ENCODE measurements around the gene MYO10. TPM values are rescaled to one million over a fixed set of nuclear protein-coding genes. Genes with fewer than 3 reads are reported as not detected.
"Not testable (repeated sequence)": the region's sequence is repeated elsewhere in the genome, so short reads cannot be mapped to it uniquely, and the experiment has no call there.

MYO10 gene
- polyA plus RNA-seq, 3 donors: 0.23 to 1.1 (median 0.35) TPM

DNA sequence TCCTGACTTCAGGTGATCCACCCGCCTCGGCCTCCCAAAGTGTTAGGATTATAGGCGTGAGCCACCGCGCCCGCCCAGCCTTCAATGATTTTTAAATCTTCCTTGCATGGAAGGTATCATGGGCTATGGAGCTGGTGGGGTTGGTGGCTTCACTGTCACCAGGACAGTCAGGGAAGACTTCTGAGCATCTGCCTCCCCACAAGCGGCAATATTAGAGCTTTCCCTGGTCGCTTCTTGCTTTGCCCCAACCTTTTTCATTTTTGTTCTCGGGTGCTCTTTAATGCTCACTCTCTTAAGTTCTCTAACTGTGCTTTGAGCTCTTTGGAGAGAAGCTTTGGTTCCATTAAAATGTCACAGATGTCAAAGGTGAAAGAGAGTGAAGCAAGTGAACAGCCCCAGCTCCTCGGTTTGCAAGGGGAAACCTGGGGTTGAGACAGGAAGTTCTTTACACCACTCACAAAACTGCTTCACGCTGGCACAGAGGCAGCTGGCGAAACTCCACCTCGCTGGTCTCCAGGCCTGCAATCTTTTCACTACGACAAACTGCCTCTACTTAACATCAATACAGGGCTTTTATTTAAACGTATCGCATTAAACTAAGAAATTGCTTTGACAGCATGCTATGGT is 176.8 kb downstream of the MYO10 start:
- Mint-ChIP-seq H3K9me3 (no peaks in the 10 kb centered on the region), H3K4me1 (peaks cover 6% of the 10 kb centered on the region), H3K36me3 (peaks cover 3 to 25% of the 10 kb centered on the region in 2 donors), H3K4me3 (no peak overlapping the region), H3K27ac (peak overlapping the region in 1 of 7 donors; percentile 13), H3K27me3 (ENCODE audit: low read depth in 3 of 3) (no peaks in the 10 kb centered on the region)
- TF ChIP-seq, protein P1, sequence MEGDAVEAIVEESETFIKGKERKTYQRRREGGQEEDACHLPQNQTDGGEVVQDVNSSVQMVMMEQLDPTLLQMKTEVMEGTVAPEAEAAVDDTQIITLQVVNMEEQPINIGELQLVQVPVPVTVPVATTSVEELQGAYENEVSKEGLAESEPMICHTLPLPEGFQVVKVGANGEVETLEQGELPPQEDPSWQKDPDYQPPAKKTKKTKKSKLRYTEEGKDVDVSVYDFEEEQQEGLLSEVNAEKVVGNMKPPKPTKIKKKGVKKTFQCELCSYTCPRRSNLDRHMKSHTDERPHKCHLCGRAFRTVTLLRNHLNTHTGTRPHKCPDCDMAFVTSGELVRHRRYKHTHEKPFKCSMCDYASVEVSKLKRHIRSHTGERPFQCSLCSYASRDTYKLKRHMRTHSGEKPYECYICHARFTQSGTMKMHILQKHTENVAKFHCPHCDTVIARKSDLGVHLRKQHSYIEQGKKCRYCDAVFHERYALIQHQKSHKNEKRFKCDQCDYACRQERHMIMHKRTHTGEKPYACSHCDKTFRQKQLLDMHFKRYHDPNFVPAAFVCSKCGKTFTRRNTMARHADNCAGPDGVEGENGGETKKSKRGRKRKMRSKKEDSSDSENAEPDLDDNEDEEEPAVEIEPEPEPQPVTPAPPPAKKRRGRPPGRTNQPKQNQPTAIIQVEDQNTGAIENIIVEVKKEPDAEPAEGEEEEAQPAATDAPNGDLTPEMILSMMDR (IDR thresholded peaks at IDR 0.05): no peak
- Histone ChIP-seq H3K9ac (ENCODE audit: insufficient read depth, low read length, poor library complexity, severe bottlenecking) (no peak overlapping the region), H4K20me1 (ENCODE audit: insufficient read depth, low read length) (no peaks in the 10 kb centered on the region), H2AFZ (ENCODE audit: insufficient read depth, low read depth, low read length, poor library complexity, severe bottlenecking) (peak overlapping the region; percentile 15), H3K79me2 (ENCODE audit: insufficient read depth, low read length) (no peaks in the 10 kb centered on the region), H3K27me3 (ENCODE audit: control insufficient read depth in 2 of 2, insufficient read depth in 2 of 2, low read length in 2 of 2) (no peaks in the 10 kb centered on the region), H3K4me1 (ENCODE audit: control insufficient read depth in 1 of 2, insufficient read depth in 2 of 2, low read length in 2 of 2) (no peaks in the 10 kb centered on the region), H3K4me2 (replicated peaks; ENCODE audit: extremely low read depth, low read length, poor library complexity, severe bottlenecking) (no peak overlapping the region), H3K9me3 (replicated peaks in 1 of 2; ENCODE audit: control insufficient read depth in 1 of 2, insufficient read depth in 1 of 2, low read length in 2 of 2) (no peaks in the 10 kb centered on the region), H3K36me3 (replicated peaks in 1 of 2; ENCODE audit: control insufficient read depth in 1 of 2, insufficient read depth in 2 of 2, low read length in 2 of 2) (no peaks in the 10 kb centered on the region), H3K27ac (ENCODE audit: low read depth in 1 of 2, low read length in 2 of 2) (no peak overlapping the region), H3K4me3 (replicated peaks in 1 of 3; ENCODE audit: low read depth in 2 of 3, low read length in 3 of 3) (no peak overlapping the region)
- no peak for DNase-seq
- WGBS (ENCODE audit: insufficient coverage): 51% methylated on average over 11 of the region's 16 CpGs
- intact Hi-C loops (cut with micrococcal nuclease): no loop called here

GRCh38 chr5:16757989-16758501 is 178.0 kb downstream of the MYO10 start:
- Histone ChIP-seq H3K4me3 (replicated peaks in 1 of 3; ENCODE audit: low read depth in 2 of 3, low read length in 3 of 3) (no peak overlapping the region), H3K36me3 (replicated peaks in 1 of 2; ENCODE audit: control insufficient read depth in 1 of 2, insufficient read depth in 2 of 2, low read length in 2 of 2) (no peaks in the 10 kb centered on the region), H3K27ac (ENCODE audit: low read depth in 1 of 2, low read length in 2 of 2) (no peak overlapping the region), H3K4me1 (ENCODE audit: control insufficient read depth in 1 of 2, insufficient read depth in 2 of 2, low read length in 2 of 2) (no peaks in the 10 kb centered on the region), H2AFZ (ENCODE audit: insufficient read depth, low read depth, low read length, poor library complexity, severe bottlenecking) (no peak overlapping the region), H4K20me1 (ENCODE audit: insufficient read depth, low read length) (no peaks in the 10 kb centered on the region), H3K27me3 (ENCODE audit: control insufficient read depth in 2 of 2, insufficient read depth in 2 of 2, low read length in 2 of 2) (no peaks in the 10 kb centered on the region), H3K79me2 (ENCODE audit: insufficient read depth, low read length) (no peaks in the 10 kb centered on the region), H3K9ac (ENCODE audit: insufficient read depth, low read length, poor library complexity, severe bottlenecking) (no peak overlapping the region), H3K9me3 (replicated peaks in 1 of 2; ENCODE audit: control insufficient read depth in 1 of 2, insufficient read depth in 1 of 2, low read length in 2 of 2) (no peaks in the 10 kb centered on the region), H3K4me2 (replicated peaks; ENCODE audit: extremely low read depth, low read length, poor library complexity, severe bottlenecking) (no peak overlapping the region)
- peaks cover 1 to 17% of the 10 kb centered on the region in 2 donors for H3K36me3 Mint-ChIP-seq
- peaks cover 0 to under 1% (median 0%) of the 10 kb centered on the region in 3 donors for H3K27me3 Mint-ChIP-seq (ENCODE audit: low read depth in 3 of 3)
- WGBS (ENCODE audit: insufficient coverage): 81% methylated on average over 3 of the region's 8 CpGs
- H3K4me1 Mint-ChIP-seq: peaks cover 6% of the 10 kb centered on the region
- TF ChIP-seq, protein P1 (IDR thresholded peaks at IDR 0.05): no peak
- H3K27ac Mint-ChIP-seq: no peak overlapping the region
- intact Hi-C loops (cut with micrococcal nuclease): no loop called here
- no peak for DNase-seq
- no peak overlapping the region for H3K4me3 Mint-ChIP-seq
- no peaks in the 10 kb centered on the region for H3K9me3 Mint-ChIP-seq

DNA sequence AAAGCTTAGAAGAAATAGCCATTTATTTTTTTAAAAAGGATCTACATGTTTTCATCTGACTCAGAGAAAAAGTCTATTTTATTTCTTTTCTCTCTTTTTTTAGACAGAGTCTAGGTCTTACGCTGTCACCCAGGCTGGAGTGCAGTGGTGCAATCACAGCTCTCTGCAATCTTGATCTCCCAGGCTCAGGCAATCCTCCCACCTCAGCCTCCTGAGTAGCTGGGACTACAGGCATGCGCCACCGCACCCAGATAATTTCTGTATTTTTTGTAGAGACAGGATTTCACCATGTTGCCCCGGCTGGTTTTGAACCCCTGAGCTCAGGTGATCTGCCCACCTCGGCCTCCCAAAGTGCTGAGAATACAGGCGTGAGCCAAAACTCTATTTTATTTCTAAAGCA is 178.5 kb downstream of the MYO10 start:
- H3K4me3 ChIP-seq (replicated peaks in 1 of 3; ENCODE audit: low read depth in 2 of 3, low read length in 3 of 3); H3K79me2 ChIP-seq (ENCODE audit: insufficient read depth, low read length); intact Hi-C loops (cut with micrococcal nuclease); H2AFZ ChIP-seq (ENCODE audit: insufficient read depth, low read depth, low read length, poor library complexity, severe bottlenecking); H3K27ac ChIP-seq (ENCODE audit: low read depth in 1 of 2, low read length in 2 of 2); H3K9me3 ChIP-seq (replicated peaks in 1 of 2; ENCODE audit: control insufficient read depth in 1 of 2, insufficient read depth in 1 of 2, low read length in 2 of 2); H3K27me3 ChIP-seq (ENCODE audit: control insufficient read depth in 2 of 2, insufficient read depth in 2 of 2, low read length in 2 of 2); H3K9me3 Mint-ChIP-seq; H3K9ac ChIP-seq (ENCODE audit: insufficient read depth, low read length, poor library complexity, severe bottlenecking); H3K4me2 ChIP-seq (replicated peaks; ENCODE audit: extremely low read depth, low read length, poor library complexity, severe bottlenecking); H3K4me3 Mint-ChIP-seq; DNase-seq; H4K20me1 ChIP-seq (ENCODE audit: insufficient read depth, low read length); H3K27ac Mint-ChIP-seq; H3K4me1 ChIP-seq (ENCODE audit: control insufficient read depth in 1 of 2, insufficient read depth in 2 of 2, low read length in 2 of 2); H3K27me3 Mint-ChIP-seq (ENCODE audit: low read depth in 3 of 3); H3K4me1 Mint-ChIP-seq; H3K36me3 ChIP-seq (replicated peaks in 1 of 2; ENCODE audit: control insufficient read depth in 1 of 2, insufficient read depth in 2 of 2, low read length in 2 of 2): not testable (repeated sequence)
- peaks cover 1 to 12% of the 10 kb centered on the region in 2 donors for H3K36me3 Mint-ChIP-seq
- WGBS (ENCODE audit: insufficient coverage): no CpG with 5 or more reads among the region's 6 CpGs
